HUES48 (cell line): Measurements from ENCODE around the gene ADD3.

Experiments used
- H3K27ac ChIP-seq: one replicate; pipeline ENCODE4 v1.7.0; 2013; ENCODE audit warnings: low read depth, low read length, inconsistent platforms
- H3K27me3 ChIP-seq: 2 replicates; pipeline ENCODE4 v1.6.1; 2013; ENCODE audit warnings: mild to moderate bottlenecking, low read length; ENCODE audit not compliant: control insufficient read depth, insufficient read depth
- H3K36me3 ChIP-seq: 2 replicates; pipeline ENCODE4 v1.6.1; 2013; ENCODE audit warnings: low read length; ENCODE audit not compliant: control insufficient read depth, insufficient read depth
- H3K4me1 ChIP-seq: 2 replicates; pipeline ENCODE4 v1.6.1; 2013; ENCODE audit warnings: mild to moderate bottlenecking, low read length; ENCODE audit not compliant: control insufficient read depth, insufficient read depth
- H3K4me3 ChIP-seq: 2 replicates; pipeline ENCODE4 v1.5.1; 2013; ENCODE audit warnings: mild to moderate bottlenecking, low read depth, low read length
- H3K9ac ChIP-seq: 2 replicates; pipeline ENCODE4 v1.6.1; 2013; ENCODE audit warnings: mild to moderate bottlenecking, low read depth, low read length, moderate library complexity
- H3K9me3 ChIP-seq: 2 replicates; pipeline ENCODE4 v1.6.1; 2013; ENCODE audit warnings: low read length; ENCODE audit not compliant: control insufficient read depth, insufficient read depth

ADD3 gene

DNA sequence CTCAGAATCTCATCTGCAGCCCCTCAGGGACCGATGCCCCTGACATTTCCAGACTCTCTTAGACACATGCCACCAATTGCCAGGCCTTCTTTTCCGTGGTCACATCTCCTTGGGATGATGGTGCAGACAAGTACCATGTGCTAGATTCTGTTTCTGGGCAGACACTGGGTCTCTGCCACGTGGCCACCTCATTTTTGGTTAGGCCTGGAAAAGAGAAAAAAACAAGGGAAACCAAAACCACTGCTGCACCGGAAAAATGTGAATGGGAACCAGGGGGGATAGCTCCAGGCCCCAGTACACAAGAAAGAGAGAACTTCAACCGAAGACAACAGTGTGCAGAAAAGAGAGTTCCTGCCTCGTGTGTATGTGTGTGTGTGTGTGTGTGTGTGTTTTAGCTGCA is 176.6 kb downstream of the ADD3 start:
- Histone ChIP-seq H3K27ac (no peak overlapping the region), H3K9me3 (no peaks in the 10 kb centered on the region), H3K9ac (no peak overlapping the region), H3K27me3 (peaks cover 12% of the 10 kb centered on the region), H3K4me3 (no peak overlapping the region), H3K36me3 (no peaks in the 10 kb centered on the region), H3K4me1 (no peaks in the 10 kb centered on the region)
